Glutamatergic neuron (in vitro differentiated cells): ENCODE results near the gene RPL15. TPM values are rescaled to one million over a fixed set of nuclear protein-coding genes. Genes with fewer than 3 reads are reported as not detected.

Experiments
- DNase-seq: peaks from one replicate; pipeline ENCODE4 v3.0.0; 2022
- H3K27ac Mint-ChIP-seq: one replicate; pipeline ENCODE4 v1.8.0; 2020; ENCODE audit warnings: mild to moderate bottlenecking, mixed read lengths, inconsistent platforms; ENCODE audit not compliant: unreplicated experiment
- H3K27me3 Mint-ChIP-seq: one replicate; pipeline ENCODE4 v1.8.0; 2020; ENCODE audit warnings: mild to moderate bottlenecking, moderate library complexity, mixed read lengths, inconsistent platforms; ENCODE audit not compliant: unreplicated experiment
- H3K36me3 Mint-ChIP-seq: one replicate; pipeline ENCODE4 v1.8.0; 2020; ENCODE audit warnings: mild to moderate bottlenecking, mixed read lengths, inconsistent platforms; ENCODE audit not compliant: unreplicated experiment
- H3K4me1 Mint-ChIP-seq: one replicate; pipeline ENCODE4 v1.8.0; 2020; ENCODE audit warnings: mild to moderate bottlenecking, low read depth, mixed read lengths, inconsistent platforms; ENCODE audit not compliant: unreplicated experiment
- H3K4me3 Mint-ChIP-seq: one replicate; pipeline ENCODE4 v1.8.0; 2020; ENCODE audit warnings: mild to moderate bottlenecking, mixed read lengths, inconsistent platforms; ENCODE audit not compliant: unreplicated experiment
- H3K9me3 Mint-ChIP-seq: one replicate; pipeline ENCODE4 v1.8.0; 2020; ENCODE audit warnings: mild to moderate bottlenecking, moderate library complexity, mixed read lengths, inconsistent platforms; ENCODE audit not compliant: unreplicated experiment
- CTCF ChIP-seq: fragments of 200-600 bp; sonication (generic); IDR thresholded peaks from one replicate; pipeline ENCODE4 v1.5.0; 2021; ENCODE audit not compliant: partially characterized antibody, unreplicated experiment
- total RNA-seq: library from RNA; stranded (reverse); fragmentation: NEBNext Ultra II Directional; extraction: Animal tissue kit (Norgen Biotek cat#: 25700); gene quantifications from one replicate; pipeline ENCODE4 v1.2.1, GENCODE V29; 2021; ENCODE audit not compliant: unreplicated experiment

Gene RPL15
- total RNA-seq, 1 donor from 2014 or later: 1,377 TPM

- no peak for TF ChIP-seq CTCF
- Mint-ChIP-seq H3K36me3 (peaks cover 4% of the 10 kb centered on the region), H3K9me3 (no peaks in the 10 kb centered on the region), H3K4me1 (no peaks in the 10 kb centered on the region), H3K27ac (no peak overlapping the region), H3K27me3 (no peaks in the 10 kb centered on the region), H3K4me3 (no peak overlapping the region)
- no peak for DNase-seq
Observed at GRCh38 chr3:23889950-23890349, 27.0 kb upstream of the RPL15 start.

DNA sequence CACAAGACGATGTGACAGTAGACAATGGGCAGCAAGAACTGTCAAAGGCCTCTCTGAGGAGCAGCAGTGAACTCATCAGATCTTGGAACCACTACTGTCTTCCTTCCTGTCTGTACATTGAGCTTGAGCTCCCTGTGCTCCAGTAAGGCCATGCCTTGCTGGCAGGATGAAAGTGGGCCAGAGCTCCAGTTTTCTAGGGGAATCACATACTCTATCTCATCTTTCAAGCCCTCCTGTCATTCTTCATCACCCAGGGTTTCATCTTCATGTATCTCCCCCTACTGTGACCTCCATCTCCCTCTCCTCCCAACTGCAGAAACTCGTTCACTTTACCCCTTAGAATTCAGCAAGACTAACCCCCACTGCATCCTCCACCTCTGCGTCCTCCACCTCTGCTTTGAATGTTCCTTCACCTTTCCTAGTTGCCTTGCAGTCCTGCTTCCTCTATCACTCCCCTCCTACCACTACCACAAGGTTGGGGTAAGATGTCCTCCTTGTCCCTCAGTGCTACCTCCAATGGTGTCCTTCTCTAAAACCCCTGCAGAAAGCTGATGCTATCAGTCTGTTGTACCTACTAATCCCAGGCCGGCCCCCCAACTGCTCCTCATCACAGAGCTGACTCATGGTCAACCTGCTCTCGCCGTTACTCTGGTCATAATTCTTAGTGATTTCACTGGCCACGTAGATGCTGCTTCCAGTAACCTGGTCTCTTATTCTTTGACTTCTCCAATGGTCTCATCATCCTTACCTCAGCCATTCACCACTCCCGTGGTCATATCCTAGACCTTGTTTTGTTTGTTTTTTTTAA, 22.5 kb upstream of the RPL15 start:
- H3K36me3 Mint-ChIP-seq: peaks cover 25% of the 10 kb centered on the region
- peaks cover 7% of the 10 kb centered on the region for H3K27me3 Mint-ChIP-seq
- no peaks in the 10 kb centered on the region for H3K9me3 Mint-ChIP-seq
- no peak overlapping the region for H3K27ac Mint-ChIP-seq
- no peak for DNase-seq
- no peaks in the 10 kb centered on the region for H3K4me1 Mint-ChIP-seq
- H3K4me3 Mint-ChIP-seq: no peak overlapping the region
- TF ChIP-seq CTCF: no peak

DNA sequence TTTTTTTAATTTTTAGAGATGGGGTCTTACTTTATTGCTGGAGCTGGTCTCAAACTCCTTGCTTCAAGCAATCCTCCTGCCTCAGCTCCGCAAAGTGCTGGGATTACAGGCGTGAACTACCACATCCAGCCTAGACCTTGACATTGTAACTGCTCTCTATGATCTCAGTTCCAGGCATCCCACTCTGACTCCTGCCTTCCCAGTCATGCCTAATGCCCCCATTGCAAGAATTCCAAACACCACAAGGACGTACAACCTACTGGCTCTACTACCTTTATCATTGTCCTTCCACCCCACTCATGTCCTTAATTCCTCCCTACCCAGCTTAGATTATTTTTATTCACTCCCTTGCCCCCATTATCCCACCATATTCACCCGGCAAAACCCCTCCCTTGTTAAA, 21.8 kb upstream of the RPL15 start:
- Mint-ChIP-seq H3K36me3 (peaks cover 27% of the 10 kb centered on the region), H3K4me1 (no peaks in the 10 kb centered on the region), H3K9me3 (no peaks in the 10 kb centered on the region), H3K4me3 (no peak overlapping the region), H3K27ac (no peak overlapping the region), H3K27me3 (peaks cover 7% of the 10 kb centered on the region)
- no peak for DNase-seq
- TF ChIP-seq CTCF: no peak

GRCh38 chr3:23900744-23901143, 16.2 kb upstream of the RPL15 start:
- Mint-ChIP-seq H3K4me3 (no peak overlapping the region), H3K27ac (no peak overlapping the region), H3K4me1 (peaks cover 2% of the 10 kb centered on the region), H3K9me3 (no peaks in the 10 kb centered on the region), H3K27me3 (peaks cover 6% of the 10 kb centered on the region), H3K36me3 (peaks cover 22% of the 10 kb centered on the region)
- no peak for DNase-seq
- TF ChIP-seq CTCF: no peak

DNA sequence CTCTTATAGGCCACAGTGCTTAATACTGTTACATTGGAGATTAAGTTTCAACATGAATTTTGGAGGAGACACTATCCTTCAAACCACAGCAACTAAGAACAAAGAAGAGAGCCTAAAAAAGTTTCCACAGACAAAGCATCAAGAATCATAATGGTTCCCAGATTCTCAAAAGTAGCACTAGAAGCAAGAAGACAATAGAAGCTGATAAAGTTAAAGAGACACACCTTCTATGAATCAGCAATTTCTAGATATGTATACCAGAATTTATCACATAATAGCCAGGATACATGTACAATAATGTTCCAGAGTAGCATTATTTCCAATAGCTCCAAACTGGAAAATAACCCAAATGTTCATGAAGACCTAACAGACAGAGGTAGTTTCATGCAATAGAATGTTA, 12.4 kb upstream of the RPL15 start:
- H3K9me3 Mint-ChIP-seq: no peaks in the 10 kb centered on the region
- no peak for TF ChIP-seq CTCF
- no peak overlapping the region for H3K27ac Mint-ChIP-seq
- no peak for DNase-seq
- peaks cover 2% of the 10 kb centered on the region for H3K4me1 Mint-ChIP-seq
- H3K27me3 Mint-ChIP-seq: peaks cover 2% of the 10 kb centered on the region
- H3K36me3 Mint-ChIP-seq: peaks cover 8% of the 10 kb centered on the region
- no peak overlapping the region for H3K4me3 Mint-ChIP-seq
